H1 (cell line): ENCODE results near the gene UNC13C. TPM values are rescaled to one million over a fixed set of nuclear protein-coding genes. Genes with fewer than 3 reads are reported as not detected.

ENCODE experiments used
- BCL11A ChIP-seq, 2 experiments: IDR thresholded peaks; one replicate each; pipeline ENCODE4 v1.6.1; 2011; ENCODE audit warnings: low read depth in 2 of 2, low read length in 2 of 2, mild to moderate bottlenecking in 2 of 2
- CTCF ChIP-seq, 3 experiments: IDR thresholded peaks; 1 replicate in 2 of 3; 2 replicates in 1 of 3; pipeline versions ENCODE4 v1.5.1 to v1.6.1; 2011; ENCODE audit warnings: low read length in 3 of 3, mild to moderate bottlenecking in 3 of 3, inconsistent platforms in 2 of 3, low read depth in 1 of 3, moderate library complexity in 1 of 3; ENCODE audit not compliant: insufficient read depth in 1 of 3; ENCODE audit errors: control extremely low read depth in 1 of 3
- HDAC6 ChIP-seq: IDR thresholded peaks from one replicate; pipeline ENCODE4 v1.7.1; 2012; ENCODE audit warnings: low read depth, mild to moderate bottlenecking, inconsistent platforms, low read length, moderate library complexity
- RBBP5 ChIP-seq: IDR thresholded peaks from 2 replicates; pipeline ENCODE4 v1.7.1; 2012; ENCODE audit warnings: low read depth, mild to moderate bottlenecking, inconsistent platforms, low read length, moderate library complexity, borderline replicate concordance
- SIRT6 ChIP-seq: IDR thresholded peaks from one replicate; pipeline ENCODE4 v1.7.1; 2012; ENCODE audit warnings: low read length, inconsistent platforms
- polyA plus RNA-seq, 7 experiments: library from polyadenylated mRNA; depleted of rRNA in 3 of 7; stranded (reverse) in 5 of 7; unstranded in 2 of 7; fragments of >200 nt in 5 of 7; fragments of 200-250 nt in 2 of 7; gene quantifications; 1 replicate in 5 of 7; 2 replicates in 1 of 7; 4 replicates in 1 of 7; pipeline versions ENCODE4 v1.2.1 to v1.2.3, GENCODE V29; 2011 to 2013; ENCODE audit warnings: missing spikeins in 2 of 7, mixed read lengths in 2 of 7
- total RNA-seq: library from RNA; stranded (reverse); fragmentation: NEBNext Ultra II Directional; extraction: Animal tissue kit (Norgen Biotek cat#: 25700); gene quantifications from 2 replicates; pipeline ENCODE4 v1.2.1, GENCODE V29; 2021

Gene UNC13C
- total and polyA plus RNA-seq, 2 of the 8 experiments (the other 6 are each of a cell fraction or from before 2014, with no cell fraction given), result 0.02 to 0.13 TPM

GRCh38 chr15:54014067-54014655 lies 35.9 kb downstream of the UNC13C start (continued):
- TF ChIP-seq CTCF (IDR thresholded peaks at IDR 0.05; ENCODE audit: control extremely low read depth in 1 of 3, insufficient read depth in 1 of 3, low read depth in 1 of 3, low read length in 3 of 3) (no peak), RBBP5 (no peak), BCL11A (IDR thresholded peaks at IDR 0.05; ENCODE audit: low read depth in 2 of 2, low read length in 2 of 2) (no peak), HDAC6 (no peak), SIRT6 (no peak)
- TF ChIP-seq, all 59 proteins: peak for 0
